NB4 (cell line): ENCODE results near the gene SCRN2.

Source experiments
- CTCF ChIP-seq: IDR thresholded peaks from one replicate; pipeline ENCODE4 v1.5.1; 2012; ENCODE audit warnings: low read depth, low read length
- MAX ChIP-seq: IDR thresholded peaks from 2 replicates; pipeline ENCODE4 v1.6.1; 2011; ENCODE audit warnings: low read depth, low read length
- POLR2A ChIP-seq: IDR thresholded peaks from 2 replicates; pipeline ENCODE4 v1.6.1; 2011; ENCODE audit warnings: mild to moderate bottlenecking; ENCODE audit not compliant: insufficient read length; ENCODE audit errors: extremely low read depth

- TF ChIP-seq CTCF (no peak), POLR2A (no peak), MAX (no peak)
These were observed 38.0 kb upstream of the SCRN2 start for GRCh38 chr17:47879028-47879585.
